SKM-1 (cell line): ENCODE results near the gene RPTOR.

Experiments
- DNase-seq: peaks from one replicate; lab custom pipeline; 2025; ENCODE audit not compliant: unreplicated experiment; lab: John Stamatoyannopoulos, UW

Gene RPTOR

GRCh38 chr17:80919331-80920311, 375.0 kb downstream of the RPTOR start:
- DNase-seq, result no peak

- DNase-seq, result no peak
These were observed 375.8 kb downstream of the RPTOR start for GRCh38 chr17:80920441-80920840.

DNA sequence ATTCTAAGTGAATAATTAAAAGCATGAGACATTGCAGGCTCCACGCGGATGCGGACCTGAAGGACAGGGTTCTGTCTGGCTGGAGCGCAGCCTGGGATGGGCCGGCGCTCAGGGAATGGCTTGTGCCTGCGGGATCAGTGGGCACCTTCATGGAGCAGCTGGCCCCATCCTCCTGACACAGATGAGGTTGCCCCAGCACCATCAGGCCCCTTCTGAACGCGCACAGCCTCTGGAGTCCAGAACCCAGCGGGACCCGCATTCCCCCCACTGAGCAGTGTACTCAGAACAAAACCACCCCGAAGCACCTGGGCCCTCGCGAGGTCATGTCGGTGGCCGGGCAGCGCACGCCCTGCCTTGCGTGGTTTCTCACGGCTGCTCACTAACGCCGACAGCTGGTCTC, 376.5 kb downstream of the RPTOR start:
- no peak for DNase-seq

DNA sequence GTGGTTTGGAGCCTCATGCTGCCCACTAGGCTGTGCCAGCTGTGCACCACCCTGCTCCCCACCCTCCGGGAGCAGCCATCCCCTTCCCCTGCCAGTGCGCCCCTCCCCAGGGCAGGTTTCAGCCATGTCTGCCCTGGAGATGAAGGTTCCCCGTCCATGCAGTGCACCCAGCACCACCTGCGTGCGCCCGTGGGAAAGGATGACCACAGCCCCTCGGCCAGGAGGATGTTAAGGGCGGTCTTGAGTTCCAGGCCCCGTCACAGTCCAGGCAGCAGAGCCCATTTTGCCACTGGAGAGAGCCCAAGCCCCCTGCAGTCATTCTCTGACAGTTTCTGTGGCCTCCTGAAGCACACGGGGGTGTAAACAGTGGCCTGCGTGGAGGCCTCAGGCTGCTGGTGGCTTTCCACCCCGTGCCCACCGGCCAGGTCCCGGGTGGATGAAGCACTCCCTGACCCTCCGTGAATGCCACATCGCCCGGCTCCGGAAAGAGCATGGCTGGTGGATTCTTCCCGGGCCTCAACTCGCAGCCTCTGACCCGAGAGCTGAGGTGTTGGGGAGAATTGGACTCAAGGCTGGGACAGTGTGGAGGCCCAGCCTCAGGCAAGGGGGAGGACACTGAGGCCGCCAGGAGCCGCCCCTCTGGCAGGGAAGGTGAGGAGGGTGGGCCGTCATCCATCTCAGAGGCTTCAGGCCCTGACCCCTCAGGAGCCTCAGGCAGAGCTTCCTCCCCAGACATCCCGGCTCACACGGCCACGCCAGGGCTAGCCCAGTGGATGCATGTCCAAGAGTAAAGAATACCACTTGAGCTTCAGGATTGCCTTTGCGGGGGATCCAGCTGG, 377.3 kb downstream of the RPTOR start:
- DNase-seq, result no peak

DNA sequence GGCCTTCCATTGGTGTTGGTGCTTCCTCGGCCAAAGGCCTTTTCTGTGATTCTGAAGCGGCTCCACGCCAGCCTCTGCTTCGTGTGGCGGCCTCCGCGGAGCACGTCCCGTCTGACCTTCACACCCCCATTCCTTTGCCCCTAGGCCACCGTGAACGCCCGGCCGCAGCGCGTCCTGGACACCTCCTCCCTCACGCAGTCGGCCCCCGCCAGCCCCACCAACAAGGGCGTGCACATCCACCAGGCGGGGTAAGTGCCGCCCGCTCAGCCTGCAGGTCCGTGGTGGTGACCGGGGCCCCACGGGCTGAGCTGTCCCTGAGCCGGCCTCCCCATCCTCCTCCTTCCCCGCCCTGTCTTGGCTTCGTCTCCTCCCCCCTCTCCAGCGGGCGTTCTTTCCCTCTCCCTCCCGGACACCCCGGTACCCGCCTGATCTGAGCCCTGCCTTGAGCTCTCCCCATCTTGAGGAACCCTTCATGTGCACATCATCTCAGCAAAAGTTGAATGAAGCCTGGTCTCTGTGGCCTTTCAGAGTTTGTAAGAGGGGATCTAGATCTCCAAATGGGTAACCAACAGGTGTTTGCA, 378.0 kb downstream of the RPTOR start:
- DNase-seq, result no peak

DNA sequence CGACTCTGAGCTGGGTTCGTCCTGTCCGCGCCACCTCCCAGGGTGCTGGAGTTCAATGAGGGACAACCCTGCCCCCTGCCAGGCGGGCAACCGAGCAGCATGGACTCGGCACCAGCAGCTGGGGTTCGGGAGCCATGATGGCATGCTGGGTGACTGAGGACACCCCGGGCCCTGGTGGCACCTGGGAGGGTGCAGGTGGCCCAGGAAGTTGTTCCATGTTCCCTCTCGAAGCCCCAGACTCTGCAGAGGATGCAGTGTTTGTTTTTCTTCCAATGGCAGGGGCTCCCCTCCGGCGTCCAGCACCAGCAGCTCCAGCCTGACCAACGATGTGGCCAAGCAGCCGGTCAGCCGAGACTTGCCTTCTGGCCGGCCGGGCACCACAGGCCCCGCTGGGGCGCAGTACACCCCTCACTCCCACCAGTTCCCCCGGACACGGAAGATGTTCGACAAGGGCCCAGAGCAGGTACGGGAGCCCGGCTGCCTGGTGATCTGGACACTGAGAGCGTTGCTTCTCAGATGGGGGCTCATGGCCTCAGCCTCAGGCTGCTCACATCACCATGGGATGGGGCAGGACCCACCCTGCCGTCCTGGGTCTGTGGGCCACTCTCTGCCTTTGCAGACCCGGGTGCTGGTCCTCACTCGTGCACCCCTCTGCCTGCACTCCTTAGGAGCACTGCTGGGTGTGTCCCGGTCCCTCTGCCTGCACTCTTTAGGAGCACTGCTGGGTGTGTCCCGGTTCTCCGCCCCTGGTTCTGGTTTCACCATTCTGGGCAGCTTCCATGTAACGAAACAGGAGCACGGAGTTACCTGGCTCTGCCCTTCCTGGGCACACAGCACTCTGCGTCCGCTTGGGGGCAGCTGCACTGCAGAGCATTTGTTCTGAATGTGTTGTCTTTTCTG, 378.8 kb downstream of the RPTOR start:
- DNase-seq, result no peak

- no peak for DNase-seq
These were observed 379.6 kb downstream of the RPTOR start for GRCh38 chr17:80924111-80924806.

DNA sequence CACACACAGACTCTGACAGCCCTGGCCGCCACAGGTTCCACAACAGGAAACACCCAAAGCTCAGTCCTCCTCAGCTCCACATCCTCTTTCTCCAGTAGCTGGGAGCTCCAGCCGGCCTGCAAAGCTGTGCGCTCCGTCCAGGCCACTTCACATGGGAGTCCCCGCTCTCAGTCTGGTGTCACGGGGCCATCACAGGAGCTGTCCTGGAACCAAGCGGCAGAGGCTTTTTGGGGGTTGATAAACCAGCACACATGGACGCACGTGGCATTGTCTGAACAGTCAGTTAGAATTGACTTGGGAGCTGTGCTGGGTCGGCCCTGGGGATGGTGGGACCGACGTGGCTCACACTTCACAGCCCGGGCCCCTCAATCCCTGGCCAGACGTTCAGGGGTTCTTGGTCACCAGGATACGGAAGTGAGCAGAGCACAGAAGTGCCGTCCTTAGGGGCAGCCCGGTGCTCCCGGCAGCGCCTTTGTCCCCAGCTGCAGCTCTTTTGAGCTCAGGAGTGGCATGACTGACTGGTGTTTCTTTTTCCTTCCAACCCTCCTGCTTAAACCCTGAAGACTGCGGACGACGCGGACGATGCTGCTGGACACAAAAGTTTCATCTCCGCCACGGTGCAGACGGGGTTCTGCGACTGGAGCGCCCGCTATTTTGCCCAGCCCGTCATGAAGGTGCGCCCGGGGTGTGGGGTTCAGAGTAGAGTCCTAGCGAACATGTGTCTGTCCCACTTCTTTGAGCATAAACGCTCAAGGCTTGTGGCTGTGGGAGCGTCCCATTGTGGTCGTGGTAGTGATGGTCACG, 380.4 kb downstream of the RPTOR start:
- no peak for DNase-seq

DNA sequence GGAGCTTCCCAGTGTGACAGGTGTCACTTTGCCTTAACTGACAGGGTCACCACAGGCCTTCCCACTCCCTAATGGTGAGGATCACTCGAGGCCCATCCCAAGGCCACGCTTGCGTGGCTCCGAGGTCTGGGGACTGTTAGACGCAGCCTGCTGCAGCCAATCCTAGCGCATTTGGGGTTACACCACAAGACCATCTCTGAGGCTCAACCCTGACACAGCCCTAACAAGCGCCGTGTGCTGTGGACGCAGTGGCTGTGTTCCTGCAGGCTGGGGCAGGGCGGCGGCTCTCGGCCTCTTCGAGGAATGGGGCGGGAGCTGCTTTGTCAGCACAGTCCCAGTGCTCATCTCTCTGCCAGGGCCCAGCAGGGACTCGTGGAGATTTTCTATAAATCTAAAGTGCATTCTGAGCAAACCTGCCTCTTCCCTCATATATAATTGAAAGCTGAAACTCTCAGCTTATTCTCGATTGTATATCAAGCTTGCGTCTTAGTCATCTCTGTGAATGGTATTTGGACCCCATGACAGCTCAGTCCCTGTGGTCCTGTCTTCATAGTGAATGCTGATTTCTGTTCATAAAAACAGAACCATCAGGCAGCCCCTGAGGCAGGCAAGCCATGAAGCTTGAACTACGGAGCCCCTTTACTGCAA, 381.2 kb downstream of the RPTOR start:
- no peak for DNase-seq

DNA sequence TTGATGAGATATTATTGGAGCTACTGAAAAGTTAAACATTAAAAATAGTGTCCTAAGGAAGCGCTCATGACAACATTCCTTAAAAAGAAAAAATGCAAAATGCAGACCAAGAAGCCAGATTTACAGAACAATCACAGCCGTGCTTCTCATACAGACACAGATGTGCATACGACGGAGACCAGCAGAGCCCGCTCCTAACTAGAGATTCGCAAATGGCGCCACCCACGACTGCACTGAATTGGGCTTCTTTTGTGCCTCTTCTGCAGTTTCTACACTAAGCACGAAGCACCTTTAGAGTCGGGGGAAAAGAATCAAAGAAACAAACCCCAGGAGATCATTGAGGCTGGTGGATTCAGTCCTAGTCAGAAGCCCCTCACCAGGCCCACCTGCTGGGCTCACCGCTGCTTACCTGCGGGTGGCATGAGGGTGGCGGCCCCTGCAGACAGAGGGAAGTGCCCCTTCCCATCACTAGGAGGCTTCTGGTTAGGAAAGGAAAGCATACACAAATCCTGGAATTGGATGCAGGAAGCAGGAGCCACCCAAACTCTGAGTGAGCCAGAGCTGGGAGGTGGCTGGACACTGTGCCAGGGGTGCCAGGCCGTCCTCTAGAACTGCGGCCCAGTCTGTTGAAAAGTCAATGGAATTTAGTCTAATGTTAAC, 382.1 kb downstream of the RPTOR start:
- no peak for DNase-seq

DNA sequence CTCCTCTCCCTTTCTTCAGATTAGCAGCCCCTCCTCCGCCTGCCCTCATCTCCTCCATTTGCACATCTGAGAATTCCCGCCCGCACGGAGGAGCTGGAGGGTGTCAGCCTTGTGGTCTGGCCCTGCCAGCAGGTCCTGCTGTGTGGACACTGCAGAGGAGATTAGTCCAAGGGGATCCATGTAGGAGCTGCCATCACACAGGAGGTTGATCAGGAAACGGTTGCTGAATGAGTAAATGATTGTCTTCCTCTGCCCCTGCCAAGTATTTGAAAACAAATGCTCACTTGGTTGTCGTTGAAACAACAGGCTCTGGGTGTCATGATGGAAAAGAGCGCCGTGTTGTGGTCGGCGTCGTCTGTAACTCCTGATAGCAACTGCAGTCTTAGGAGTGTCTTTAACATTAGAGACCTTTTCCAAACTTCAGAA, 383.2 kb downstream of the RPTOR start:
- no peak for DNase-seq

GRCh38 chr17:80929449-80929848, 384.8 kb downstream of the RPTOR start:
- DNase-seq, result no peak

- no peak for DNase-seq
These were observed 386.0 kb downstream of the RPTOR start for GRCh38 chr17:80930335-80931279.

DNA sequence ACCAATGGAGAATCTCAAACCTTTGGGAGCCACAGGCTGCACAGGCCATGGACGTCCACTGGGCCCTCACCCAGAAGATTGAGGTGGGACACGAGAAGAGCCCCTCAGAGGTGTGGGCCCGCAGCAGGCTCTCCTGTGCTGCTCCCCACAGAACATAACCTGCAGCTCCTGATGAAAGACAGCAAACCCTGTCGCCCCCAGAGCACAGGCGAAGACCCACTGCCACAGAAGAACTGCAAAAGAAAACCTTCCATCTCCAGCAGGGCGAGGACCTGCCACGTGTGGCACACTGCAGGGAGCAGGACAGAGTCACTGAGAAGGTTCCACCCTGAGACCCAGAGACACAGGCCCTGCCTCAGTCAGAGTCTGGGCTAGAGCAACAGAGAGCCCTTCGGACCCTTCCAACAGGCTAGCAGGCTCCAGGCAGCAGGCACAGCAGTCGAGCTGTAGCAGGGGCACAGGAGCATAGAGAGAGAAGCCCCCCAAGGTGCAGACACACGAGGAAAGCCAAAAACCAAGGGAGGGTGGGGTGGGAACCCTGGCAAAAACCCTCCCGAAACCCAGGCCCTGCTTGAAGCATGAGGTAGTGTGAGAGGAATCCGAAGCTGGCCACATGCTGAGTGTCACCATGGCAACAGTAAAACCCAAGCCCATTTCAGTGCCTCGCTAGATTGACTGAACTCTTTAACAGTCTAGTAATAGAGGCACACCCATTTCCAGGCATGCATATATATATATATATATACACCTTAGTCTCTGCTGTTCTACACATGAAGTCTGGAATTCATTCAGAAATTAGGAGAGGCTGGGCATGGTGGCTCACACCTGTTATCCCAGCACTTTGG, 387.0 kb downstream of the RPTOR start:
- DNase-seq, result no peak

DNA sequence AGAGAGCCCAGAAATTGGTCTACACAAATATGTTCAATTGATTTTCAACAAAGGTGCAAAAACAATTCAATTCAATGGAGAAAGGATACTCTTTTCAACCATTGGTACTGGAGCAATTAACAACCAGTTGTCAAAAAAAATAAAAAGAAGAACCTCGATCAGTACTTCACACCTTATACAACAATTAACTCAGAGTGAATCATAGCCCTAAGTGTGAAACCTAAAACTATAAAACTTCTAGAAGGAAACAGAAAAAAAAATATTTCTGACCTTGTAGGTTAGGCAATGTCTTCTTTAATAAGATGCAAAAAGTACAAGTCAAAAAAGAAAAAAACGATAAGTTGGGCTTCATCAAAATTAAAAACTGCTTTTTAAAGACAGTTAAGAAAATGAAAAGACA, 390.9 kb downstream of the RPTOR start:
- no peak for DNase-seq

DNA sequence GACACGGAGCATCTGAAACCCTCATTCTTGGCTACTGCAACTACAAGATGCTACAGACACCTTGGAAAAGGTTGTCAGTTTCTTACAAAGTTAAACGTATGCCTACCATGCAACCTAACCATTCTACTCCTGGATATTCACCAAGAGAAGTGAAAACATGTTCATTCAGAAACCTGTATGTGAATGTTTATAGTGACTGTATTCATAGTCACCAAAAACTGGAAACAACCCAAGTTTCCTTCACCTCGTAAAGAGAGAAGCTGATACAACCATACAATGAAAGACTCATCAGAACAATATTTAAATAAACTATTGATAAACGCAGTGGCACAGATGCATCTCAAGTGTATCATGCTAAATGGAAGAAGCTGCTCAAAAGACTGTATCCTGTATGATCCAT, 391.6 kb downstream of the RPTOR start:
- DNase-seq, result no peak
